H1 (cell line): ENCODE measurements around the gene CX3CR1. TPM values are rescaled to one million over a fixed set of nuclear protein-coding genes. Genes with fewer than 3 reads are reported as not detected.

Experiments
- BCL11A ChIP-seq, 2 experiments: IDR thresholded peaks; one replicate each; pipeline ENCODE4 v1.6.1; 2011; ENCODE audit warnings: low read depth in 2 of 2, low read length in 2 of 2, mild to moderate bottlenecking in 2 of 2
- CBX5 ChIP-seq: fragments of 300-800, 300-1000 bp; sonication (generic); IDR thresholded peaks from 2 replicates; pipeline ENCODE4 v1.7.1; 2016; ENCODE audit warnings: antibody characterized with exemption, low read length, low read depth
- HDAC2 ChIP-seq, 2 experiments: fragments of 300-600 bp in 1 of 2; sonication (generic) in 1 of 2; IDR thresholded peaks; 2 replicates each; pipeline ENCODE4 v1.6.1; 2011 to 2012; ENCODE audit warnings: low read depth in 2 of 2, low read length in 2 of 2, mild to moderate bottlenecking in 2 of 2, moderate library complexity in 2 of 2, borderline replicate concordance in 1 of 2, inconsistent platforms in 1 of 2
- HDAC6 ChIP-seq: IDR thresholded peaks from one replicate; pipeline ENCODE4 v1.7.1; 2012; ENCODE audit warnings: low read depth, mild to moderate bottlenecking, inconsistent platforms, low read length, moderate library complexity
- JUND ChIP-seq: IDR thresholded peaks from 2 replicates; pipeline ENCODE4 v1.6.1; 2011; ENCODE audit warnings: mild to moderate bottlenecking, improper control_type of control experiment, low read length
- KDM5A ChIP-seq: fragments of 200-600 bp; IDR thresholded peaks from 2 replicates; pipeline ENCODE4 v1.7.1; 2012; ENCODE audit warnings: mild to moderate bottlenecking, low read length, inconsistent platforms, mixed read lengths
- RAD21 ChIP-seq, 2 experiments: IDR thresholded peaks in 1 of 2; conservative IDR thresholded peaks in 1 of 2; 2 replicates each; pipeline ENCODE4 v1.6.1; 2011; ENCODE audit warnings: low read depth in 2 of 2, low read length in 2 of 2, improper control_type of control experiment in 1 of 2, inconsistent platforms in 1 of 2, mild to moderate bottlenecking in 1 of 2, moderate library complexity in 1 of 2
- RFX5 ChIP-seq: IDR thresholded peaks from 2 replicates; pipeline ENCODE4 v1.6.1; 2011; ENCODE audit warnings: low read depth, low read length, improper control_type of control experiment, borderline replicate concordance
- polyA plus RNA-seq, 7 experiments: library from polyadenylated mRNA; depleted of rRNA in 3 of 7; stranded (reverse) in 5 of 7; unstranded in 2 of 7; fragments of >200 nt in 5 of 7; fragments of 200-250 nt in 2 of 7; gene quantifications; 1 replicate in 5 of 7; 2 replicates in 1 of 7; 4 replicates in 1 of 7; pipeline versions ENCODE4 v1.2.1 to v1.2.3, GENCODE V29; 2011 to 2013; ENCODE audit warnings: missing spikeins in 2 of 7, mixed read lengths in 2 of 7
- total RNA-seq: library from RNA; stranded (reverse); fragmentation: NEBNext Ultra II Directional; extraction: Animal tissue kit (Norgen Biotek cat#: 25700); gene quantifications from 2 replicates; pipeline ENCODE4 v1.2.1, GENCODE V29; 2021

Gene CX3CR1
- total and polyA plus RNA-seq, 2 of the 8 experiments (the other 6 are each of a cell fraction or from before 2014, with no cell fraction given): 0.08 TPM; not detected in 1

DNA sequence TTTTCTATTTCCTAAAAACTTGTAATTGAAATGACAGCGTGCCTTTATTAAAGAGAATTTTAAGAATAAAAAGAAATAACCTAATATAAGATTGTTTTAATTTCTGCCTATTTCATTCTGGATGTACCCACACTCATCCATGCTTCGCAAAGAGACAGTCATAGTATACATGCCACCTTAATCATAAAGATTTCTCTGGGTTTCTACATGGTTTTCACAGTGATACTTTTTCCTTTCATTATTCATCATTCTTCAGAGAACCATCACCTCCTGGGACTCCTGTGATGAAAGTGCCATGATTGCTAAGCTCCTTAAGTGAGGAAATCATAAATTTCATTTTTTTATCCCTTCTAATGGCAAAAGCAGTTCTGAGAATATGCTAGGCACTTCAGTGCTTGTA, 45.4 kb upstream of the CX3CR1 start (continued):
- TF ChIP-seq RAD21 (IDR thresholded peaks at IDR 0.05 in 1 of 2, conservative IDR thresholded peaks at IDR 0.05 in 1 of 2; ENCODE audit: low read depth in 2 of 2, low read length in 2 of 2): no peak
- TF ChIP-seq KDM5A: no peak
- no peak for TF ChIP-seq HDAC6
- no peak for TF ChIP-seq CBX5
- TF ChIP-seq RFX5: no peak
- TF ChIP-seq JUND: no peak
- TF ChIP-seq HDAC2 (IDR thresholded peaks at IDR 0.05; ENCODE audit: borderline replicate concordance in 1 of 2, low read depth in 2 of 2, low read length in 2 of 2): no peak
- TF ChIP-seq BCL11A (IDR thresholded peaks at IDR 0.05; ENCODE audit: low read depth in 2 of 2, low read length in 2 of 2): no peak
